Transverse colon (tissue), 4 donors: ENCODE measurements around the gene PIGU.

Experiments
- CTCF ChIP-seq, 5 experiments: fragments of 200-600 bp in 3 of 5; fragments of 450-650 bp in 2 of 5; sonication (generic) in 3 of 5; IDR thresholded peaks; 1 replicate in 2 of 5; 2 replicates in 3 of 5; pipeline ENCODE4 v1.5.1; 2016 to 2017; ENCODE audit warnings: antibody characterized with exemption in 5 of 5, inconsistent platforms in 3 of 5, mild to moderate bottlenecking in 2 of 5, moderate library complexity in 1 of 5
- POLR2A ChIP-seq: fragments of 450-650 bp; IDR thresholded peaks from one replicate; pipeline ENCODE4 v1.6.1; 2016; ENCODE audit warnings: antibody characterized with exemption, mild to moderate bottlenecking, moderate library complexity
- POLR2AphosphoS5 ChIP-seq, 3 donors: sonication (generic); formaldehyde crosslinking; IDR thresholded peaks; one replicate each; pipeline ENCODE4 v1.6.1; 2016; ENCODE audit warnings: antibody characterized with exemption in 3 of 3

- no peak for TF ChIP-seq CTCF (IDR thresholded peaks at IDR 0.05)
- no peak for TF ChIP-seq POLR2A
- no peak for TF ChIP-seq POLR2AphosphoS5 (IDR thresholded peaks at IDR 0.05)
Measured at GRCh38 chr20:34542439-34542838, 134.5 kb downstream of the PIGU start.
